Kidney (tissue), 14 donors: ENCODE measurements around the gene PRDM8. TPM values are rescaled to one million over a fixed set of nuclear protein-coding genes. Genes with fewer than 3 reads are reported as not detected.
A peak's percentile ranks its signal among the peaks of the same experiment; 100 is the strongest.

Experiments
- DNase-seq, 5 donors: peaks; one replicate each; pipeline ENCODE4 v3.0.0-alpha.2; 2013 to 2020
- FAIRE-seq: peaks from 2 replicates; lab custom pipeline; 2012; peaks lifted over from hg19 to GRCh38; lab: Jason Lieb, UNC
- H3K27ac ChIP-seq, 2 donors: one replicate each; pipeline ENCODE4 v1.7.0; 2013; ENCODE audit warnings: low read depth in 2 of 2, low read length in 2 of 2, inconsistent platforms in 1 of 2
- H3K27me3 ChIP-seq: one replicate; pipeline ENCODE4 v1.7.1; 2013; ENCODE audit warnings: low read length, inconsistent platforms; ENCODE audit not compliant: control insufficient read depth, insufficient read depth
- H3K36me3 ChIP-seq, 3 donors: one replicate each; pipeline versions ENCODE4 v1.7.0 to v1.7.1; 2013; ENCODE audit warnings: low read length in 3 of 3, control low read depth in 1 of 3, inconsistent platforms in 1 of 3; ENCODE audit not compliant: insufficient read depth in 3 of 3, control insufficient read depth in 2 of 3
- H3K4me1 ChIP-seq, 3 donors: one replicate each; pipeline versions ENCODE4 v1.7.0 to v1.7.1; 2013; ENCODE audit warnings: low read length in 3 of 3, inconsistent platforms in 1 of 3, low read depth in 1 of 3; ENCODE audit not compliant: control insufficient read depth in 2 of 3, insufficient read depth in 2 of 3
- H3K4me3 ChIP-seq, 3 donors: one replicate each; pipeline versions ENCODE4 v1.7.0 to v1.8.1; 2013; ENCODE audit warnings: low read length in 3 of 3, control low read depth in 1 of 3, inconsistent platforms in 1 of 3
- H3K9ac ChIP-seq, 3 donors: one replicate each; pipeline versions ENCODE4 v1.7.0 to v1.7.1; 2013; ENCODE audit warnings: low read length in 3 of 3, control low read depth in 1 of 3, inconsistent platforms in 1 of 3
- H3K9me3 ChIP-seq, 3 donors: one replicate each; pipeline versions ENCODE4 v1.7.0 to v1.7.1; 2013; ENCODE audit warnings: low read length in 3 of 3, control low read depth in 1 of 3, inconsistent platforms in 1 of 3; ENCODE audit not compliant: control insufficient read depth in 2 of 3, insufficient read depth in 1 of 3
- CTCF ChIP-seq: IDR thresholded peaks from 3 replicates; pipeline ENCODE4 v1.5.1; 2012; ENCODE audit warnings: mild to moderate bottlenecking, moderate library complexity, borderline replicate concordance; ENCODE audit not compliant: insufficient read depth; ENCODE audit errors: extremely low read depth
- intact Hi-C: fragments of 100-400 bp; cut with DNase I; formaldehyde crosslinking; loops from one replicate; pipeline ENCODE4 v1.11.1; 2022
- polyA plus RNA-seq: library from polyadenylated mRNA; stranded (reverse); fragments of 350-450 nt; fragmentation: Illumina TruSeq; extraction: RNeasy Lipid Tissue Mini Kit (QIAGEN cat#74804); gene quantifications from one replicate; pipeline ENCODE4 v1.2.3, GENCODE V29; 2014; ENCODE audit warnings: low read depth, low replicate concordance; ENCODE audit not compliant: insufficient read depth
- total RNA-seq: library from RNA; stranded (reverse); fragmentation: NEBNext Ultra II Directional; extraction: Animal tissue kit (Norgen Biotek cat#: 25700); gene quantifications from one replicate; pipeline ENCODE4 v1.2.1, GENCODE V29; 2021
- donor health status: control.
- donor health status: control.
- donor health status: control.
- donor health status: control.
- donor health status: control.
- donor health status: DM: yes; HTN: yes; CAD: no.
- donor health status: Normal renal cell carcinoma (clear cell type).

PRDM8 gene
- total and polyA plus RNA-seq, 2 donors from 2014 or later, result 0.75 to 4.2 TPM

- Histone ChIP-seq H3K27me3 (no peaks in the 10 kb centered on the region), H3K9ac (no peak overlapping the region), H3K27ac (no peak overlapping the region), H3K9me3 (peaks cover 0 to 3% (median 3%) of the 10 kb centered on the region in 3 donors), H3K36me3 (no peaks in the 10 kb centered on the region), H3K4me1 (peaks cover 0 to 9% (median 0%) of the 10 kb centered on the region in 3 donors), H3K4me3 (no peak overlapping the region)
- no peak for FAIRE-seq
- no peak for TF ChIP-seq CTCF
- intact Hi-C loops, result no loop called here
- no peak for DNase-seq
Measured at GRCh38 chr4:80179637-80180161, 17.6 kb upstream of the PRDM8 start.

GRCh38 chr4:80180743-80181142, 16.6 kb upstream of the PRDM8 start:
- Histone ChIP-seq H3K27ac (no peak overlapping the region), H3K36me3 (no peaks in the 10 kb centered on the region), H3K4me3 (no peak overlapping the region), H3K27me3 (peaks cover 8% of the 10 kb centered on the region), H3K4me1 (peaks cover 0 to 13% (median 9%) of the 10 kb centered on the region in 3 donors), H3K9ac (no peak overlapping the region), H3K9me3 (peaks cover 0 to 3% (median 3%) of the 10 kb centered on the region in 3 donors)
- FAIRE-seq (no peak), DNase-seq (no peak)
- intact Hi-C loops, result no loop called here
- TF ChIP-seq CTCF, result no peak

GRCh38 chr4:80182237-80182866, 15.0 kb upstream of the PRDM8 start:
- Histone ChIP-seq H3K4me3 (no peak overlapping the region), H3K27ac (no peak overlapping the region), H3K36me3 (no peaks in the 10 kb centered on the region), H3K27me3 (peaks cover 23% of the 10 kb centered on the region), H3K9me3 (peaks cover 0 to 3% (median 3%) of the 10 kb centered on the region in 3 donors), H3K9ac (no peak overlapping the region), H3K4me1 (peaks cover 0 to 13% (median 10%) of the 10 kb centered on the region in 3 donors)
- no peak for TF ChIP-seq CTCF
- no peak for FAIRE-seq
- DNase-seq, result peak in 1 of 5 donors; percentile 35
- intact Hi-C loops, result no loop called here
